Central memory CD4-positive, alpha-beta T cell (primary cell): ENCODE results near the gene CELSR3.

Experiments used
- DNase-seq: peaks from one replicate; pipeline ENCODE4 v3.0.0; 2022
- total RNA-seq, 3 experiments: gene quantifications; one replicate each; lab custom pipeline; 2026; lab: John Stamatoyannopoulos, UW

Gene CELSR3
- total RNA-seq = 15.1 to 33.1 (median 20.8) reads per million in 3 experiments

DNA sequence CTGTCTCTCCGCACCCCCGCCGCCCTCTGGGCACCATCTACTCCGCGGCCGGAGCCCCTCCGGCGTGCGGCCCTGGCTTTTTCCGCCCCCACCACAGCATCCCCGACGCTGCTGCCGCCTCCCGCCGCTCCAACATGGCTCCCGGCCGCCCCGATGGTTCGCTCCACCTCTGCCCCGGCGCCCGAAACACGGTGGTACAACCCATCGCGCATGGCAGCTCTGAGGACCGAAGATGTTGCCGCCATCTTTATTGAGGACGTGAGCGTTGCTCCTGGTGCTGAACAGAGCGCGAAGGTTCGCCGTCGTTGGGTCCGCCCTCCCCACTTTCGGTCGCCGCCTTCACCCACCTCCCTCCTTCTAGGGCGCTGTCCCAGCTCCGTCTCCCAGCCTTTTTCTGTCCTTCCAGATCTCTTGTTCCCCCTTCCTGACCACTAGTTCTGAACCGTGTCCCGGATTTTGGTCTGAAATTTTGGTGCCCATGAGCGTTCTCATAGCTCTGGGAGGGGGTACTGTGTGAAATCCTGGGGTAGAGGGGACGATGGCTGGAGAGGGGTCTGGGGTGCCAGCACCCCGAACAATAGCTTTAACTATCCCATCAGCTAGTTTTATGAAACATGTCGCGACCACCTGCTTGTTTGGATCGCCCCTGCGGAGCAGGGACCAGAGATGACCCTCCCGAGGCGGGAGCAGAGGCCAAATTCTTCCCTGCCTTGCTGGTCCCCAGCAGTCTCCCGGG is at the start of gene CELSR3:
Gene CELSR3, minus strand, starts transcription at position 134 of the 736 bp plus-strand sequence. CDS start 252 bp downstream, outside the sequence.
- peak; percentile 60 for DNase-seq

GRCh38 chr3:48711727-48712126 is 49.0 kb upstream of the CELSR3 start:
- DNase-seq = no peak

- DNase-seq = no peak
Observed at GRCh38 chr3:48709051-48709461, 46.4 kb upstream of the CELSR3 start.

DNA sequence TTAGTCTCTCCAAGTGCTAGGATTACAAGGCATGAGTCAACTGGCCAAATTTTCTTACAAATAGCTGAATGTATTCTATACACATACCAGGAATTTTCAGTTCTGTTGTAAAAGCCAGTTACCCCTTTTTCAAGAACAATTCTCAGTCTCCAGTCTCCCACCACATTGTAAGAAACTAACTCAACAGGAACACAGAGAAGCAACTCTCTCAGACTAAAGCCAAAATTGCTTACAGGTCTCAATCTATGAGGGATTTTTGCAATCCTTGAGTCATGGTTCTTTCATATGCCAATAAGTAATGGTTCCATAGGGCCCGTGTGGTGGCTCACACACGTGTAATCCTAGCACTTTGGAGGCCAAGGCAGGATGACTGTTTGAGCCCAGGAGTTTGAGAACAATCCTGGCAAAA is 45.8 kb upstream of the CELSR3 start:
- no peak for DNase-seq

- DNase-seq = no peak
Observed at GRCh38 chr3:48707157-48707556, 44.5 kb upstream of the CELSR3 start.

- DNase-seq = no peak
Observed at GRCh38 chr3:48702320-48702920, 39.7 kb upstream of the CELSR3 start.

DNA sequence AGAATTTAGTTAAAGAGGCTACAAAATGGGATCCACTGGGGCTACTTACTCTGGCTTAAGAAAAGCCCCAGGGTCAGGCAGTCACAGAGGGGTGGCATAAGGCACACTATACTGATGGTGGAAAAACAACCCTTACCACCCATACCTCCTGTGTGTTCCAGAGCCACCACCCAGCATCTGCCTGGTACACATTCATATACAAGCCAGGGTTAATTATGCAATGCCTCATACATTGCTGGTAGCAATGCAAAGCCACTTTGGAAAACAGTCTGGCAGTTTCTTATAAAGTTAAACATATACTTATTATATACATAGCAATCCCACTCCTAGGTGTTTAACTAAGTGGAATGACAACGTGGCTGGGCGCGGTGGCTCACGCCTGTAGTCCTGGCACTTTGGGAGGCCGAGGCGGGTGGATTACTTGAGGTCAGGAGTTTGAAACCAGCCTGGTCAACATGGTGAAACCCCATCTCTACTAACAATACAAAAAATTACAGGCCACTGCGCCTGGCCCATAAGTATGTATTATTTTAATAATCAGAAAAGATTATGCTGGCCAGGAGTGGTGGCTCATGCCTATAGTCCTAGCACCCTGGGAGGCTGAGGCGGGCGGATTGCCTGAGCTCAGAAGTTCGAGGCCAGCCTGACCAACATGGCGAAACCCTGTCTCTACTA is 38.2 kb upstream of the CELSR3 start:
- DNase-seq = no peak

DNA sequence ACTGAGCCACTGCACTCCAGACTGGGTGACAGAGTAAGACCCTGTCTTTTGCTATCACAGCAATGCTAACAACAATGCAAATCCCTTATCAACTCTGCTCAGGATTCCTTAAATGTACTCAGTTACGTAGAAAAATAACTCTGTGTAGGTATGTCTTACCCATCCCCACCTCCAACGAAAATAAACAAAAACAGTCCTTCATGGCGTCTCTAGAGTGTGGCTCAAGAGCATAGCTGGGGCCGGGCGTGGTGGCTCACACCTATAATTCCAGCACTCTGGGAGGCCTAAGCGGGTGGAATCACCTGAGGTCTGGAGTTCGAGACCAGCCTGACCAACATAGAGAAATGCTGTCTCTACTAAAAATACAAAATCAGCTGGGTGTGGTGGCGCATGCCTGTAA is 36.2 kb upstream of the CELSR3 start:
- DNase-seq = no peak

GRCh38 chr3:48697952-48698351 is 35.3 kb upstream of the CELSR3 start:
- DNase-seq = no peak

DNA sequence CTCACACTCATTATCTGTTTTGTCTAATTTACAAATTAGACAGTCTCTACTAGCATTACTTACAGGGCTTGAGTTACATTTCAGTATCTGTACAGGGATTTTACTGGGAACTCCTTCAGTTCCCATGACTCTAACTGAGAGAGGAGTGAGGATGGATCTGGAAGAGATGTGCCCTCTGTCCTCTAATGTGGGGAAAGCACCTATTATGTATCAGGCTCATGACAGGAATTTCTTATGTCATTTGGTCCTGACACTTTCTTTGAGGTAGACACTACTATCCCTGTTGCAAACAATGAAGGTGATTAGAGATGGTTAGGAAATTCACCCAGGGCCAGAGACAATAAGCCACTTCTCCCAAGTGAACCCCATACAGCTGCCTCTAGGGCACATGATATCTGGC is 33.9 kb upstream of the CELSR3 start:
- no peak for DNase-seq

GRCh38 chr3:48696156-48696555 is 33.5 kb upstream of the CELSR3 start:
- DNase-seq = no peak

GRCh38 chr3:48695393-48695753 is 32.7 kb upstream of the CELSR3 start:
- no peak for DNase-seq

GRCh38 chr3:48694610-48695392 is 32.1 kb upstream of the CELSR3 start:
- no peak for DNase-seq

DNA sequence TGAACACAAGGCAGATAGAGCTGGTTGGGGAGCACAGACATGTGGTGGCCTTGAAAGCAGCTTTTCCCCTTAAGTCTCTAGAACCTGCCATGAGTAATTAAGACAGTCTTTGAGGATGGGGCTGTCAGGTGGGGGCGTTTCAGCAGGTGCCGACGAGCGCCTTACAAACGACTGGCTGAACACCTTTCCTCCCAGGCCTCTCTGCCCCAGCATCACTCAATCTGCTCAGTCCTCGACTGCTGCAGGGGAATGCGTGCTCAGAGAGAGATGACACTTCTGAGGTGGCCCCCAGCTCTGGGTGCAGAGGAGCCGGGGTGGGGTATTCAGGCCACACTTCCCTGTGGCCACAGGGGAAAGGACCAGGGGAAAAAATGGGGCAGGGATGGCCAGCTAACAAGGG is 31.1 kb upstream of the CELSR3 start:
- DNase-seq = no peak

DNA sequence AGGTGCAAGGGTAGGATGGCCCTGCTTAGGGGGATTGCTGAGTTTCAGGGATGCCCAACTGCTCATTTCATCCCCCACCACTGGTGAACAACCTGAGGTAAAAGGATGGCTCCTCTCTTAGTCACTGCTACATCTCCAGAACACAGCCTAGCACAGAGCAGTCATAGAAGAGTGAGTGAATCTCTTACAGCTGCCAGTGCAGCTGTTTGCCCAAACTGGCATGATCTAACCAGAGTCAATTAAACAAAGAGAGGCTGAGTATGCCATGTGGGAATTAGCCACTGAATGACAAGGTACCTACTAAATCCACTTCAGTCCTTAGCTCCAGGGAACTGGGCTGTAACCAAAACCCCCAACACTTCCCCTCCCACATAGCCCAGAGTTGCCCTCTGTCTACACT is 29.9 kb upstream of the CELSR3 start:
- no peak for DNase-seq

GRCh38 chr3:48690846-48691458 is 28.3 kb upstream of the CELSR3 start:
- DNase-seq = no peak

GRCh38 chr3:48689384-48689783 is 26.7 kb upstream of the CELSR3 start:
- no peak for DNase-seq

GRCh38 chr3:48688737-48689075 is 26.0 kb upstream of the CELSR3 start:
- DNase-seq = no peak

DNA sequence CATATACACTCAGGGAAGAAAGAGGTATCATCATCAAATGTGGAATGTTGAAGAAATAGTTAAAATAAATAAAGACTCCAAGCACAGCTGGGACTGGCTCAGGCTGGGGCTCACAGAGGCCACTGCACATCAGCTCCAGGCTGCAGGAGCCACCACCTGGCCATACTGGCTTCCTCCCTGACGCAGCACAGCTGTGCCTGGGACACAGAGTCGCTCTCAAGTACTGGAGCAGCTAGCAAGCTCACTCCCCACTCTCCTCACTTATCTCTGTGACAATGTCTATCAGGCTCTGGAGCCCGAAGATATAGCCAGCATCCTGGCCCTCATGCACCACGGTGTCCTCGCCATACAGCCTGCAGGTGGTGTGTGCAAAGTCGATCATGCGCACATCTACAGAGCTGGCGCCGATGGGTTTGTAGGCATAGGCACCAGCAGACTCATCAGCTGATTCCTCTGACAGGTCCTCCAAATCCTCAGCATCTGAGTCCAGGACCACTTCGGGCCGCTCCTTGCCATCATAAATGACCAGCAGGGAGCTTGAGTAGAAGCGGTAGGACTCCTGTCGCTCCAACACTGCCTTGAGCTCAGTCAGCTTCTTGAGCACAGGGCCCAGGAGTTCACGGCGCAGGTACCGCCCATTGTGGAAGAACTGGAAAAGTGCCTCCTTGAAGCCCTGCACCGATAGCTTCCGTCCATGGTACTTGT is 25.5 kb upstream of the CELSR3 start:
- no peak for DNase-seq

DNA sequence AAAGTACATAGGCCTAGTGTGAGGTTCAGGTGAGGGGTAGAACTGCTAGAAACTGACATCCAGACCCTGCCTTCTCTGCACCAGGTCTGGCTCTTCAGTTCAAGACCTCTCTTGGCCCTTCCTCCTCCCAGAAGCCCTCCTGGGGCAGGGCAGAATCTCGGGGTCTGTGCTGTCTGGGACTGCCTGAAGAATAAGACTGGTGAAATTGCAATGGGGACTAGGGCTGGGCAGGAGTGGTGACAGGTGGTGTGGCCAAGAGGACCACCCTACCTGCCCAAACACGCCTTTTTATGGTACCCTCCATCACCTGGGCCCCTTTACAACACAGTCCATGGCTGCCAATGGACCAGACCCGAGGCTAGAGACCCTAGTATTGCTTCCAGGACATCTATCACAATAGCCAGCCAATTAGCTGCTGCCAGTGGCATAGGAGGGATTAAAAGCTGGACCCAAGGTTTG is 24.6 kb upstream of the CELSR3 start:
- DNase-seq = no peak

- DNase-seq = no peak
Observed at GRCh38 chr3:48686538-48687219, 24.0 kb upstream of the CELSR3 start.
